ENCODE results near the gene DNAH14.
"Not testable (repeated sequence)": the region's sequence is repeated elsewhere in the genome, so short reads cannot be mapped to it uniquely, and the experiment has no call there.

DNAH14 gene

GRCh38 chr1:224929335-224930237 is at the start of gene DNAH14:
TSS of gene DNAH14 (plus strand) at chr1:224929675. CDS start at chr1:224952703, 23,028 bp downstream.
- peak; percentile 4 to 7 for DNase-seq (ENCODE audit: low read depth in 2 of 2)

DNA sequence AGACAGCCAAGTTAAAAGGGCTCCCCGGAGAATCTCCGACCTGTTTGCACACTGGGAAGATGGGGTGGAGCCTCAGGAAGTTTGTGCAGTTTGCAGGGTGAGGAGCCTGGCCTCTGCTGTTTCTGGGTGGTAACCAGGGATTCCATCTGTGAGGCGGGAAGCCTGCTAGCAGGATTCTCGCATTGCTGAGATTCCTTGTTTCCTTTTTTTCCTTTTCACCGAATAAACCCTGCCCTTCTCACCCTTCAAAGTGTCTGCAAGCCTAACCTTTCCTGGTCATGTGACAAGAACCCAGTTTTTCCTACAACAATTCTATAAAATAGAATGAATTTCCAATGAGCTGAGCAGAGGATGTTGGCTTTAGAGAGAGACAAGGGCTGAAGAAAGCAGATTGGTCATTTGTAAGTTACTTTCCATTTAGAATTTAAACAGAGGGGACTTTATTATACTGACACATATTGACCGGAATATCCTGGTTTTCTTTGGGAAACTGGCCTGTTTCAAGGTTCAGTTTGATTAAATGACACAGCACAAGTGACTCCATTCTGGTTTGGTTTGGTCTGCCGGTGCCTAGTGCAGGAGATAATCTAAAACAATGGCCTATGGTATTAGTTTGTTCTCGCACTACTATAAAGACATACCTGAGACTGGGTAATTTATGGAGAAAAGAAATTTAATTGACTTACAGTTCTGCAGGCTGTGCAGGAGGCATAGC is 48.7 kb upstream of the DNAH14 start:
- no peak for DNase-seq (ENCODE audit: low read depth in 2 of 2)

DNA sequence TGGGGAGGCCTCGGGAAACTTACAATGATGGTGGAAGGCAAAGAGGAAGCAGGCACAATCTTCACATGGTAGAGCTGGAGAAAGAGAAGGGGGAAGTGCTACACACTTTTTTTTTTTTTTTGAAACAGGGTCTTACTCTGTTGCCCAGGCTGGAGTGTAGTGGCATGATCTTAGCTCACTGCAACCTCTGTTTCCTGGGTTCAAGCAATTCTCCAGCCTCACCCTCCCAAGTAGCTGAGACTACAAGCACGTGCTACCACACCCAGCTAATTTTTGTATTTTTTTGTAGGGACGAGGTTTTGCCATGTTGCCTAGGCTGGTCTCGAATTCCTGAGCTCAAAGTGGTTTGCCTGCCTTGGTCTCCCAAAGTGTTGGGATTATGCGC is 48.2 kb upstream of the DNAH14 start:
- not testable (repeated sequence) for DNase-seq (ENCODE audit: low read depth in 2 of 2)

GRCh38 chr1:224881762-224882211 is 47.7 kb upstream of the DNAH14 start:
- no peak for DNase-seq (ENCODE audit: low read depth in 2 of 2)

DNA sequence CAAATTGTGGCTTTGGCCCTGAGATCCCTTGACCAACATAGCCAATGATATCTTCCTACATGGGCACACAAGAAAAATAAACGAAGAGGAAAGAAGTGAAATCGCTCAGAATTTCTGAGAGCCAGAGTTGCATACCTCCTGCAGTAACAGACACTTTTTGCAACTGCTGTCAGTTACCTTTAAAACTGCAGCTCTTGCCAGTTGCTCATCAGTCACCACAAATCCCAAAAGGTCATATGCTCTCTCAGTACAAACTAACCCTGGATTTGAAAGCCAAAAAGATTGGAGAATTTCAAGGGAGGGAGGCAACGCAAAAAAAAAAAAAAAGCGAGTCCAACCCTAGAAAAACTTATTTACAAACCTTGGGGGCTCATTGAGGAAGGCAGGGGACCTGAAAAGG is 47.2 kb upstream of the DNAH14 start:
- no peak for DNase-seq (ENCODE audit: low read depth in 2 of 2)

DNA sequence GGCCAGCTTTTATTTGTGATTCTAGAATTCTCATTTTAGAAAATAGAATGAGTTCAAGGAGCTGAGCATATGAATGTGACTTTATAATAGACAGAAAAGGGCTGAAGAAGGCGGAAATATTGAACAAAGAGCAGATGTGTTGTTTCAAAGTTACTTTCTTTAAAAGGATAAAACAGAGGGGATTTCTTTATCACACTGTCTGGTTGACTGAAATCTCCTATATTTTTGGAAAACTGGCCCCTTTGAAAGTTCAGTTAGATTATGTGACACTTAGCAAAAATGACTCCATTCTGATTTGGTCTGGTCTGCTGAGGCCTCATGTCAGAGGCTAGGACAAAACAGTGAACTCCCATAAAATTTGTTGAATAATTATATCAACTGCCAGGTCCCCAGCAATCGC is 46.4 kb upstream of the DNAH14 start:
- DNase-seq (ENCODE audit: low read depth in 2 of 2): no peak

GRCh38 chr1:224884361-224884801 is 45.1 kb upstream of the DNAH14 start:
- peak; percentile 51 to 56 for DNase-seq (ENCODE audit: low read depth in 2 of 2)

GRCh38 chr1:224885376-224885775 is 44.1 kb upstream of the DNAH14 start:
- DNase-seq (ENCODE audit: low read depth in 2 of 2): not testable (repeated sequence)

GRCh38 chr1:224894915-224895314 is 34.6 kb upstream of the DNAH14 start:
- no peak for DNase-seq (ENCODE audit: low read depth in 2 of 2)

DNA sequence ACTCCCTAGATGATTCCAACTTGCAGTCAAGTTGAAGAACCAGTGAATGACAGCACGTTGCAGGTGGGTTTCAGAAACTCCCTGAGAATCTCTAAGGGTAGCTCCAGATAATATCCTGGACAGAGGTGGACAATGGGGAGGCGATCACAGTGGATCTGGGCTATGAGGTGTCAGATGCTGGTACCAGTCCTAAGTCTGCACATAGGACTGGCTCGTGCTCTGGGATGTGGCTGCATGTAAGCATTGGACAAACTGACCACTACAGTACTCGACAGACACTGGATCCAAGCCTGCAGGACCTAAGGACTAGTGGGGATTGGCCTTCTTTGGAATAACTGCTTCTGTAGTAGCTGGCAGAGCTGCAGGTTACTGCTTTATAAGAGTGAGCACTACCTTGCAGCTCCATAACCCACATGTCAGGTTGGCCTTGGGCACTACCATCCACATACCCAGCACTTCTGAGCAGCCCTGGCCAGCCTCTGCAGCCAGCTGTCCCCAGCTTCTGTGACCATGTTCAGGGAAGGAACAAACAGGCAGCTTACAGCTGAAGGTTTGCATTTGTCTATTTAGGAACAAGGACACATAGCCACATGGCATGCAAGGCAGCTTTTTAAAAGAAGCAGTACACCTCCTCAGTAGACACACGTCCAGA is 33.2 kb upstream of the DNAH14 start:
- no peak for DNase-seq (ENCODE audit: low read depth in 2 of 2)

- DNase-seq (ENCODE audit: low read depth in 2 of 2): no peak
These were observed 31.7 kb upstream of the DNAH14 start for GRCh38 chr1:224897529-224898327.

DNA sequence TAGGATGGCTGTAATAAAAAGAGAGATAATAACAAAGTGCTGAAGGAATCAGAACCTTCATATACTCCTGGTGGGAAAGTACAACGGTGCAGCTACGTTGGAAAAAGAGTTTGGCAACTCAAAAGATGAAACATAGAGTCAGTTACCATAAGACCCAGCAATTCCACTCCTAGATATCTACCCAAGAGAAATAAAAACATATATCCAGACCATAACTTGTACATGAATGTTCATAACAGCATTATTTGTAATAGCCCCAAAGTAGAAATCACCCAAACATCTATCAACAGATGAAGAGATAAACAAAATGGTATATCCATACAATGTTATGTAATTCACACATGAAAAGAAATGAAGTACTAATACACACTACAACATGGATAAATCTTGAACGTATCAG is 30.5 kb upstream of the DNAH14 start:
- no peak for DNase-seq (ENCODE audit: low read depth in 2 of 2)

GRCh38 chr1:224900062-224900630 is 29.3 kb upstream of the DNAH14 start:
- no peak for DNase-seq (ENCODE audit: low read depth in 2 of 2)

- no peak for DNase-seq (ENCODE audit: low read depth in 2 of 2)
These were observed 28.2 kb upstream of the DNAH14 start for GRCh38 chr1:224901087-224901810.

DNA sequence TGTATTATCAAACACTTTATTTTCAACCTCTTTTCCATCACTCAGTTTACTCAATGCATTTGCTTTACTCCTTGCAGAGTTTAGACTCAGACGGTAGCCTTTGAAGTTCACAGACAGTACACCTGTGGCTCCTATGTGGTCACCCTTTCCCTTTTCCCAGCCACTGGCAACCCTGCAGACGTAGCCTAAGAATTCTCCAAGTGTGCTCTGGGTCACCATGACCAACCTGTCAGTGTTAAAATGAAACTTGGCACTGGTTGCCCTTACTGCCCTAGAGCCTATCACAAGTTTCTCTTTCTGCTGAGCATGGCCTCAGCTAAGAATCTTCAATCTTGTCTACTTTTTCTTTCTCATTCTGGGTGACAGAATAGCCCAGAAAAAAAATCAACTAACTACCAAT is 25.5 kb upstream of the DNAH14 start:
- no peak for DNase-seq (ENCODE audit: low read depth in 2 of 2)

GRCh38 chr1:224906340-224906739 is 23.1 kb upstream of the DNAH14 start:
- DNase-seq (ENCODE audit: low read depth in 2 of 2): no peak

DNA sequence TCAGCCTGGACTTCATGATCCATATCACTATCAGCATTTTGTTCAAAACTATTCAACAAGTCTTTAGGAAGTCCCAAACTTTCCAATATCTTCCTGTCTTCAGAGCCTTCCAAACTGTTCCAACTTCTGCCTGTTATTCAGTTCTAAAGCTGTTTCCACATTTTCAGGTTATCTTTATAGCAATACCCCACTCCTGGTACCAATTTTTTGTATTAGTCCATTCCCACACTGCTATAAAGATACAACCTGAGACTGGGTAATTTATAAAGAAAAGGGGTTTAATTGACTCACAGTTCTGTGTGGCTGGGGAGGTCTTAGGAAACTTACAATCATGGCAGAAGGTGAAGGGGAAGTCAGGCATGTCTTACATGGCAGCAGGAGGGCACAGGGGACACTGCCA is 18.3 kb upstream of the DNAH14 start:
- DNase-seq (ENCODE audit: low read depth in 2 of 2): no peak

DNA sequence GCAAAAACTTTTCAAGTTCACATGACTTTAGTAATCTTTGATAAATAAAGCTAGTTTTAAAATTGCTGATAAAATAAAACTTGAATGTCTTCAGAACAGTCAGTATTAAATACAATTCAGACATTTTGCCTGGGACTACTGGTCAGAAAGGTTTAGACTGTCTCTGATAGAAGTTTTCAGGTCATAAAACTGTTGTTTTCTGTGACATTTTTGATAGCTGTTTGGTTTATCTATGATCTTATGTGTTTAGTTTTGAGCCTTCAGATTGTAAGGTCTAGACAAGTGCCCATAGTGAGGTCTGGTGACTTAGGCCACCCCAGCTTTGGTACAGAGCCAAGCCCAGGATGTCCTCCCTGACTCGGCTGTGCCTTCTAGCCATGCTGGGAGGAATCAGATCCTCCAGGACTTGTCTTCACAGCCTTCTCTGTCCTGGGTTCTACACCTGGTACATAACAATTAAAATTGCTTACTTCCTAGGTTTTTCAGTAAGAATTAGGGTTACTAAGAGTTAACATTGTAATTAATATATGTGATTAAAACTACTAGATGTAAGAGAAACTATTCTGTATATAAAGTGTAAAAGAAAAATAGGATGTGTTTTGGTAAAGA is 15.1 kb upstream of the DNAH14 start:
- no peak for DNase-seq (ENCODE audit: low read depth in 2 of 2)

- DNase-seq (ENCODE audit: low read depth in 2 of 2): no peak
These were observed 10.0 kb upstream of the DNAH14 start for GRCh38 chr1:224919508-224919907.

DNA sequence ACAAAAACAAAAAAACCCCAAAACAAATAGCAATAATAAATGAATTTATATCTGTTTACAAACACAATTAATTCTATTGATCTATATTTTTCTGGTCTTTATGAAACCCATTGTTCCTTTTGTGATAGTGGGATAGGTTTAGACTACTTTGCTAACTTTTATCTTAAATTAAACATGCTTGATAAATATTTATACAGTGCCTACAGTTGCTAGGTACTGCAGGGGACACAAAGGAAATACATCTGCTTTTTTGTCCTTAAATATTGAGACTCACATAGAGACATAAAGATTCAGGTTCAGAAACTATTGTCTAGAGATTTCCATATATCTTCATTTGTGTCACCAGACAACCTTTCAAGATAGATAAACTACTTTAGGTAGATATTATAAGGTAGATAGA is 8.5 kb upstream of the DNAH14 start:
- no peak for DNase-seq (ENCODE audit: low read depth in 2 of 2)
